NT2/D1 (cell line): ENCODE measurements around the gene TMEM132C.

Source experiments
- DNase-seq: peaks from one replicate; pipeline ENCODE4 v3.0.0-alpha.2; 2011; ENCODE audit warnings: low read depth, low spot score
- H3K27me3 ChIP-seq: 2 replicates; pipeline ENCODE4 v1.6.0; 2011; ENCODE audit warnings: mild to moderate bottlenecking; ENCODE audit not compliant: insufficient read length, insufficient read depth
- H3K36me3 ChIP-seq: 2 replicates; pipeline ENCODE4 v1.6.1; 2011; ENCODE audit warnings: mild to moderate bottlenecking, low read length, mixed read lengths; ENCODE audit not compliant: insufficient read depth, insufficient read length
- H3K4me1 ChIP-seq: 2 replicates; pipeline ENCODE4 v1.5.1; 2011; ENCODE audit not compliant: insufficient read depth, insufficient read length
- H3K4me3 ChIP-seq: 2 replicates; pipeline ENCODE4 v1.5.1; 2011; ENCODE audit warnings: low read depth; ENCODE audit not compliant: insufficient read length
- H3K9ac ChIP-seq: 2 replicates; pipeline ENCODE4 v1.6.0; 2011; ENCODE audit warnings: low read depth; ENCODE audit not compliant: insufficient read length
- H3K9me3 ChIP-seq: 2 replicates; pipeline ENCODE4 v1.5.1; 2011; ENCODE audit warnings: mild to moderate bottlenecking, low read length; ENCODE audit not compliant: insufficient read depth
- SUZ12 ChIP-seq: IDR thresholded peaks from 2 replicates; pipeline ENCODE4 v1.6.1; 2011; ENCODE audit not compliant: insufficient read length, insufficient read depth; ENCODE audit errors: extremely low read depth
- YY1 ChIP-seq: IDR thresholded peaks from 2 replicates; pipeline ENCODE4 v1.6.1; 2011; ENCODE audit not compliant: insufficient read length, insufficient read depth
- ZNF274 ChIP-seq: IDR thresholded peaks from 2 replicates; pipeline ENCODE4 v1.6.1; 2011; ENCODE audit warnings: mild to moderate bottlenecking, low read depth, low read length

TMEM132C gene

GRCh38 chr12:128662101-128662500, 395.1 kb downstream of the TMEM132C start:
- no peaks in the 10 kb centered on the region for H3K36me3 ChIP-seq
- H3K9ac ChIP-seq: no peak overlapping the region
- no peak overlapping the region for H3K4me3 ChIP-seq
- no peaks in the 10 kb centered on the region for H3K4me1 ChIP-seq
- TF ChIP-seq ZNF274 (no peak), SUZ12 (no peak), YY1 (no peak)
- H3K27me3 ChIP-seq: no peaks in the 10 kb centered on the region
- H3K9me3 ChIP-seq: 0 out of 2 replicates have a peak, but pooled peaks cover 7% of the 10 kb centered on the region
- no peak for DNase-seq

GRCh38 chr12:128664501-128664900, 397.5 kb downstream of the TMEM132C start:
- no peak for DNase-seq
- TF ChIP-seq SUZ12 (no peak), YY1 (no peak), ZNF274 (no peak)
- Histone ChIP-seq H3K4me1 (no peaks in the 10 kb centered on the region), H3K9me3 (0 out of 2 replicates have a peak, but pooled peaks cover 7% of the 10 kb centered on the region), H3K36me3 (no peaks in the 10 kb centered on the region), H3K27me3 (no peaks in the 10 kb centered on the region), H3K9ac (no peak overlapping the region), H3K4me3 (no peak overlapping the region)

DNA sequence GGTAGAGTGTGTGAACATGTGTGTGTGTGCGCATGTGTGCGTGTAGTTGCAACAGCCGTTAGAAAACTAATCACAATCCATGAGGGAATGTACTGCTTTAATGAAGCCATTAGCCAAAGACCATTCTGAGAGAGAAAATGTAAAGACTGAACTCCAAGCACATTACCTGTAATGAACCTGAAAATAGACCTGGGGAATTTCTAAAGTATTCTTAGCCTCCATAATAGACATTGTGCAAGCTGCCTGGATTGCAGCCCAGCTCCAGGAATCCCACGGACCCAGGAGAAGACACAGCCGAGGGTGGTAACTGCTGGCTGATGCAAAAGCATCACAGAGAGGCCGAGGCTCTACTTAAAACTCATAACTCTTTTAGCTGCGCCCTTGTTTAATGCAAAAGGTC, 400.2 kb downstream of the TMEM132C start:
- Histone ChIP-seq H3K9me3 (peaks cover 21% of the 10 kb centered on the region), H3K4me1 (no peaks in the 10 kb centered on the region), H3K36me3 (no peaks in the 10 kb centered on the region), H3K9ac (no peak overlapping the region), H3K27me3 (no peaks in the 10 kb centered on the region), H3K4me3 (no peak overlapping the region)
- DNase-seq: no peak
- TF ChIP-seq SUZ12: no peak

DNA sequence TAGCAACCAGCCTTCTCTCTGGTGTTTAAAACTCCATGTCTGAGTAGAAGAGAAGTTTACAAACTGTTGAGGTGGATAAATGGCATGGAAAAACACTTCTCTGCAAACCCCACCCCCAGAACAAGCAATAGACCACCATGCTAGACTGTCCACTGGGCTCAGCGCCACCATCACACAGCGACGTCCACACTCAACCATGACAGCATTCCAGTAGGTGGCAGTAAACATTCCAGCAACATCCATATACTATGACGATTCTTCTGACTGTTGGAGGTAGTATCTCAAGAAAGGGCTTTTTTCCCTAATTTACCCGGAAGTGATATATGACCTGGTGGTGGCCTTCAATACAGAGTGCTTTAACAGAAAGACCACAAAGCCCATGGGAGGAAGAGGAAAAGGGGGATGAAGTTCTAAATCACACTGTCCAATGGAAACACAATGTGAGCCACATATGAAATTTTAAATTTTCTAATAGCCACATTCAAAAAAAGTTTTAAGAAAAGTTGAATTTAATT, 404.6 kb downstream of the TMEM132C start:
- Histone ChIP-seq H3K36me3 (no peaks in the 10 kb centered on the region), H3K4me1 (no peaks in the 10 kb centered on the region), H3K4me3 (no peak overlapping the region), H3K9me3 (peaks cover 14% of the 10 kb centered on the region), H3K27me3 (no peaks in the 10 kb centered on the region), H3K9ac (no peak overlapping the region)
- TF ChIP-seq ZNF274 (no peak), YY1 (no peak), SUZ12 (no peak)
- DNase-seq: no peak

DNA sequence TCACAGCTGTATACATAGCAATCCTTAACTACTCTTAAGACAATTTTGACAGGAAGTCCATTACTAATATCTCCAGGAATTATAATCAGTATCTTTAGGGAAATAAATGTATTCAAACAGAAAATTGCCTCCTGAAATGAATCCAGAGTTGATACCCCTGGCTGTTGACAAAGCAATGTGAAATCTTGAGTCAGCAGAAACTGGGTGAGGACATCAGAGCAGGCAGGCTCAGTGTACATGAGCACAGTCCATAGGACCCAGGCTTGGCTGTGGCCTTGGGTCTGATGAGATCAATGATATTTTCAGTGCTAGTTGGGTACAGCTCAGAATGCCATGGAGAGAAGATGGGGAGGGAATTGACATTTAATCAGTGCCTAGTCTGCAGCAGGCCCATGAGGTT, 405.5 kb downstream of the TMEM132C start:
- Histone ChIP-seq H3K9me3 (peaks cover 14% of the 10 kb centered on the region), H3K27me3 (no peaks in the 10 kb centered on the region), H3K4me1 (no peaks in the 10 kb centered on the region), H3K9ac (no peak overlapping the region), H3K36me3 (no peaks in the 10 kb centered on the region), H3K4me3 (no peak overlapping the region)
- DNase-seq: no peak
- no peak for TF ChIP-seq SUZ12
- no peak for TF ChIP-seq YY1
- TF ChIP-seq ZNF274: no peak

DNA sequence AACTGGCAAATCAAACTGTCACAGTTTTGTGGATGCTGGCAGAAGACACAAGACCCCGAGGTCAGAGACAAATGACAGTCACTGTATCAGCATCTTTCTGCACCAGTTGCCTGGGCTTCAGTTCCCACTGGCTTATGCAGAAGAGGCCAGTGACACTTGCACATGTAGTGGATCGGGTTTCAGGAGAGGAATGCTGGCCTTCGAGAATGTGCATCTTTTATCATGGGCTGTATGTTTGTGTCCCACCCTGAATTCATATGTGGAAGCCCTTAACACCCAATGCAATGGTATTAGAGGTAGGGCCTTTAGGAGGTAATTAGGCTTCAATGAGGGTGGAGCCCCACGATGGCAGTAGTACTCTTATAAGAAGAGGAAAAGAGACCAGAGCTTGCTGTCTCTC, 405.9 kb downstream of the TMEM132C start:
- H3K4me3 ChIP-seq: no peak overlapping the region
- no peaks in the 10 kb centered on the region for H3K27me3 ChIP-seq
- no peak for DNase-seq
- H3K9me3 ChIP-seq: peaks cover 14% of the 10 kb centered on the region
- H3K36me3 ChIP-seq: no peaks in the 10 kb centered on the region
- H3K9ac ChIP-seq: no peak overlapping the region
- H3K4me1 ChIP-seq: no peaks in the 10 kb centered on the region
- no peak for TF ChIP-seq SUZ12
- no peak for TF ChIP-seq YY1
- no peak for TF ChIP-seq ZNF274

DNA sequence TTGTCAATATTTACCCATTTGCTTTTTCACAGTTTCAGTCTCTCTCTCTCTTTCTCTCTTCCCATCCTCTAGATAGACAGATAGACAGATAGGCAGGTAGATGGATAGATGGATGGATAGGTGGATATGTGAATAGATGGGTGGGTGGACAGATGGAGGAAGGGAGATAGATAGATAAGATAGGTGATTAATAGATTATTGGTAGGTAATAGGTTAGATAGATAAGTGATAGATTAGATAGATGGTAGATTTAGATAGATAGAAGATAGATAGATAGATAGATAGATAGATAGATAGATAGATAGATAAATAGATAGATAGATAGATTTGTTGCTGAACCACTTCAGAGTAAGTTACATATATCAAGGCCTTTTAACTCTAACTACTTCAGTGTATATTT, 408.6 kb downstream of the TMEM132C start:
- TF ChIP-seq SUZ12 (no peak), ZNF274 (no peak), YY1 (no peak)
- Histone ChIP-seq H3K4me3 (no peak overlapping the region), H3K9me3 (peaks cover 16% of the 10 kb centered on the region), H3K4me1 (no peaks in the 10 kb centered on the region), H3K36me3 (no peaks in the 10 kb centered on the region), H3K9ac (no peak overlapping the region), H3K27me3 (no peaks in the 10 kb centered on the region)
- no peak for DNase-seq

DNA sequence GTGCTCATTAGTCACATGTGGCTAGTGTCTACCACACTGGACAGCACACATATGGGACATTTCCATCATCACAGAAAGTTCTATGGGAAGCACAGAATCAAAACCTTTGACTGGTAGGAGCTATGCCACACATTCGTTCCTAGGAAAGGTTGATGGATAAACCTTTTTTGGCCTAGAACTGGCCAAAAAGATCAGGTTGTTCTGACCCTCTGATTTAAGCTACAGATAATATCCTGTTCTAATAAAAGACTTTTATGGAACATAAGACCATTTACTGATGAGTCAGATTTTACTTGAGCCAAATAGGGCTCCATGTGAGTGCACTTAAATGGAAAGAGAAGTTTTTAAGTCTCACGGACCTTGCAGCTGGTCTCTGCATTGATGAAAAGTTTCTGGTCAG, 413.6 kb downstream of the TMEM132C start:
- Histone ChIP-seq H3K9me3 (peaks cover 5% of the 10 kb centered on the region; the same call in 1 of the 2 replicates), H3K36me3 (no peaks in the 10 kb centered on the region), H3K4me3 (no peak overlapping the region), H3K27me3 (no peaks in the 10 kb centered on the region), H3K9ac (no peak overlapping the region), H3K4me1 (no peaks in the 10 kb centered on the region)
- TF ChIP-seq SUZ12 (no peak), YY1 (no peak), ZNF274 (no peak)
- no peak for DNase-seq
